SU-DHL-6 (cell line): ENCODE data around the gene UBE2E2.

Experiments
- CTCF ChIP-seq: fragments of 200-600 bp; sonication (generic); IDR thresholded peaks from one replicate; pipeline ENCODE4 v1.5.1; 2017; ENCODE audit warnings: antibody characterized with exemption, mild to moderate bottlenecking, low read length, moderate library complexity; ENCODE audit not compliant: insufficient read depth, poor library complexity, severe bottlenecking
- EZH2phosphoT487 ChIP-seq: fragments of 200-600 bp; sonication (generic), shearing (Covaris generic); conservative IDR thresholded peaks from 2 replicates; pipeline ENCODE4 v1.6.1; 2018; ENCODE audit warnings: mild to moderate bottlenecking, antibody characterized with exemption, low read length, moderate library complexity, mixed read lengths

- TF ChIP-seq CTCF (no peak), EZH2phosphoT487 (no peak)
Observed at GRCh38 chr3:23219117-23219516, 16.0 kb downstream of the UBE2E2 start.
